H9 (cell line): ENCODE results near the gene ASXL1. TPM values are rescaled to one million over a fixed set of nuclear protein-coding genes. Genes with fewer than 3 reads are reported as not detected.

Experiments
- DNase-seq: peaks from one replicate; pipeline ENCODE4 v3.0.0-alpha.2; 2017
- H2AFZ ChIP-seq: one replicate; pipeline ENCODE4 v1.6.1; 2013; ENCODE audit warnings: mild to moderate bottlenecking, low read length, control low read depth, moderate library complexity
- H2AK5ac ChIP-seq: 2 replicates; pipeline ENCODE4 v1.6.1; 2013; ENCODE audit warnings: low read length, control low read depth, mixed read lengths; ENCODE audit not compliant: insufficient read length
- H2BK120ac ChIP-seq: one replicate; pipeline ENCODE4 v1.6.1; 2013; ENCODE audit warnings: low read depth, mild to moderate bottlenecking, low read length, control low read depth, inconsistent platforms; ENCODE audit not compliant: poor library complexity, severe bottlenecking
- H2BK12ac ChIP-seq: 2 replicates; pipeline ENCODE4 v1.6.1; 2013; ENCODE audit warnings: low read length, control low read depth, mixed read lengths, low read depth; ENCODE audit not compliant: insufficient read length
- H2BK15ac ChIP-seq: 2 replicates; pipeline ENCODE4 v1.6.1; 2013; ENCODE audit warnings: low read depth, low read length, control low read depth
- H2BK20ac ChIP-seq: one replicate; pipeline ENCODE4 v1.6.1; 2013; ENCODE audit warnings: low read depth, mild to moderate bottlenecking, low read length, control low read depth, inconsistent platforms; ENCODE audit not compliant: poor library complexity, severe bottlenecking
- H2BK5ac ChIP-seq: 2 replicates; pipeline ENCODE4 v1.6.1; 2013; ENCODE audit warnings: low read length, control low read depth, mixed read lengths; ENCODE audit not compliant: insufficient read length
- H3K14ac ChIP-seq: 2 replicates; pipeline ENCODE4 v1.6.1; 2013; ENCODE audit warnings: low read length, control low read depth; ENCODE audit not compliant: insufficient read depth
- H3K18ac ChIP-seq: 2 replicates; pipeline ENCODE4 v1.6.1; 2013; ENCODE audit warnings: low read depth, mild to moderate bottlenecking, mixed read lengths, low read length, control low read depth; ENCODE audit not compliant: insufficient read length
- H3K23ac ChIP-seq: 2 replicates; pipeline ENCODE4 v1.6.1; 2013; ENCODE audit warnings: low read length, control low read depth, mixed read lengths, low read depth; ENCODE audit not compliant: insufficient read length
- H3K23me2 ChIP-seq: 2 replicates; pipeline ENCODE4 v1.6.1; 2013; ENCODE audit warnings: low read depth, mild to moderate bottlenecking, mixed read lengths, low read length, control low read depth; ENCODE audit not compliant: insufficient read length, poor library complexity, severe bottlenecking
- H3K27ac ChIP-seq: 2 replicates; pipeline ENCODE4 v1.5.1; 2013; ENCODE audit warnings: low read length, control low read depth, mixed read lengths, low read depth; ENCODE audit not compliant: insufficient read length
- H3K27me3 ChIP-seq: 2 replicates; pipeline ENCODE4 v1.6.1; 2013; ENCODE audit warnings: low read length, control low read depth, inconsistent platforms; ENCODE audit not compliant: insufficient read depth
- H3K4ac ChIP-seq: 2 replicates; pipeline ENCODE4 v1.6.1; 2013; ENCODE audit warnings: low read depth, mild to moderate bottlenecking, control low read depth, inconsistent platforms, low read length, moderate library complexity
- H3K4me1 ChIP-seq: 2 replicates; pipeline ENCODE4 v1.6.1; 2013; ENCODE audit warnings: low read length, control low read depth, inconsistent platforms; ENCODE audit not compliant: insufficient read depth
- H3K4me2 ChIP-seq: 2 replicates; pipeline ENCODE4 v1.6.1; 2013; ENCODE audit warnings: low read length, control low read depth, mixed read lengths; ENCODE audit not compliant: insufficient read length, insufficient read depth
- H3K56ac ChIP-seq: 2 replicates; pipeline ENCODE4 v1.6.1; 2013; ENCODE audit warnings: low read depth, mild to moderate bottlenecking, mixed read lengths, low read length, control low read depth; ENCODE audit not compliant: insufficient read length
- H3K79me1 ChIP-seq: 2 replicates; pipeline ENCODE4 v1.6.1; 2013; ENCODE audit warnings: low read depth, mild to moderate bottlenecking, moderate library complexity, low read length, control low read depth, inconsistent platforms; ENCODE audit not compliant: insufficient read depth, poor library complexity, severe bottlenecking
- H3K79me2 ChIP-seq: 2 replicates; pipeline ENCODE4 v1.6.1; 2013; ENCODE audit warnings: low read length, control low read depth, inconsistent platforms; ENCODE audit not compliant: insufficient read depth
- H3K9ac ChIP-seq: 2 replicates; pipeline ENCODE4 v1.6.1; 2013; ENCODE audit warnings: low read length, control low read depth, mixed read lengths; ENCODE audit not compliant: insufficient read length; ENCODE audit errors: extremely low read depth
- H3K9me3 ChIP-seq: one replicate; pipeline ENCODE4 v1.6.1; 2013; ENCODE audit warnings: low read depth, low read length, inconsistent platforms; ENCODE audit not compliant: control insufficient read depth
- H3T11ph ChIP-seq: one replicate; pipeline ENCODE4 v1.6.1; 2013; ENCODE audit warnings: mild to moderate bottlenecking, low read length, control low read depth, inconsistent platforms
- H4K20me1 ChIP-seq: one replicate; pipeline ENCODE4 v1.6.1; 2013; ENCODE audit not compliant: control insufficient read depth, insufficient read length, insufficient read depth
- H4K5ac ChIP-seq: 2 replicates; pipeline ENCODE4 v1.6.1; 2013; ENCODE audit warnings: low read depth, mild to moderate bottlenecking, mixed read lengths, low read length, control low read depth; ENCODE audit not compliant: insufficient read length
- H4K8ac ChIP-seq: replicated peaks from 2 replicates; pipeline ENCODE4 v1.6.1; 2013; ENCODE audit warnings: low read length, control low read depth, mixed read lengths, low read depth; ENCODE audit not compliant: insufficient read length
- H4K91ac ChIP-seq: 2 replicates; pipeline ENCODE4 v1.6.1; 2013; ENCODE audit warnings: low read depth, mild to moderate bottlenecking, moderate library complexity, mixed read lengths, low read length, control low read depth; ENCODE audit not compliant: insufficient read length
- H3K27ac Mint-ChIP-seq, 3 experiments: 2 replicates in 2 of 3; 3 replicates in 1 of 3; pipeline ENCODE4 v1.8.0; 2020 to 2021; ENCODE audit warnings: mixed read lengths in 3 of 3, mild to moderate bottlenecking in 1 of 3, moderate library complexity in 1 of 3
- H3K27me3 Mint-ChIP-seq: 2 replicates; pipeline ENCODE4 v1.8.0; 2021; ENCODE audit warnings: low read depth, mild to moderate bottlenecking, moderate library complexity, mixed read lengths
- H3K36me3 Mint-ChIP-seq, 3 experiments: 2 replicates in 2 of 3; 3 replicates in 1 of 3; pipeline ENCODE4 v1.8.0; 2020 to 2021; ENCODE audit warnings: low read depth in 3 of 3, mixed read lengths in 3 of 3; ENCODE audit not compliant: insufficient read depth in 1 of 3
- H3K4me1 Mint-ChIP-seq, 2 experiments: 2 replicates each; pipeline ENCODE4 v1.8.0; 2020; ENCODE audit warnings: mixed read lengths in 2 of 2
- H3K4me3 Mint-ChIP-seq, 2 experiments: 2 replicates in 1 of 2; 3 replicates in 1 of 2; pipeline ENCODE4 v1.8.0; 2020 to 2021; ENCODE audit warnings: mild to moderate bottlenecking in 2 of 2, mixed read lengths in 2 of 2, moderate library complexity in 1 of 2
- H3K9me3 Mint-ChIP-seq, 2 experiments: 2 replicates in 1 of 2; 3 replicates in 1 of 2; pipeline ENCODE4 v1.8.0; 2020; ENCODE audit warnings: mild to moderate bottlenecking in 2 of 2, mixed read lengths in 2 of 2, moderate library complexity in 1 of 2
- CTCF ChIP-seq: fragments of 200-600 bp; sonication (generic); conservative IDR thresholded peaks from 3 replicates; pipeline ENCODE4 v1.8.0; 2021; ENCODE audit warnings: antibody characterized with exemption, mild to moderate bottlenecking
- WGBS: extraction: QIAGEN DNeasy Blood & Tissue Kit; methylation state at CpG from one replicate; pipeline ENCODE4 v1.1.7; 2013; ENCODE audit warnings: missing lambda C conversion rate, low lambda C conversion rate, mixed read lengths; ENCODE audit not compliant: insufficient read length; ENCODE audit errors: extremely low coverage; 5-methylcytosine and 5-hydroxymethylcytosine counted together
- total RNA-seq: library from RNA; stranded (reverse); gene quantifications from 2 replicates; pipeline ENCODE4 v1.2.1, GENCODE V29; 2021

Gene ASXL1
- total RNA-seq, 1 experiment from 2014 or later: 39.5 TPM

- no peak overlapping the region for H2BK12ac ChIP-seq
- no peak overlapping the region for H2BK120ac ChIP-seq
- no peak overlapping the region for H3K4ac ChIP-seq
- WGBS: no CpG with 5 or more reads among the region's 12 CpGs
- no peak overlapping the region for H4K5ac ChIP-seq
- H3K27ac ChIP-seq: no peak overlapping the region
- peaks cover 2 to 27% (median 9%) of the 10 kb centered on the region in 3 experiments; a peak in 5 of 7 replicates for H3K36me3 Mint-ChIP-seq
- H3K14ac ChIP-seq: no peak overlapping the region
- no peak for DNase-seq
- no peak overlapping the region for H3K18ac ChIP-seq
- no peak for TF ChIP-seq CTCF
- H2AK5ac ChIP-seq: no peak overlapping the region
- no peaks in the 10 kb centered on the region for H3K4me1 ChIP-seq
- no peak overlapping the region for H3K9ac ChIP-seq
- no peak overlapping the region for H3K4me3 Mint-ChIP-seq
- no peaks in the 10 kb centered on the region for H3K23me2 ChIP-seq
- H3K4me2 ChIP-seq: no peak overlapping the region
- H2BK20ac ChIP-seq: no peak overlapping the region
- no peaks in the 10 kb centered on the region for H3K27me3 ChIP-seq
- no peak overlapping the region for H3K23ac ChIP-seq
- no peak overlapping the region for H3K27ac Mint-ChIP-seq
- no peak overlapping the region for H2BK5ac ChIP-seq
- H4K91ac ChIP-seq: no peak overlapping the region
- H3K27me3 Mint-ChIP-seq: no peaks in the 10 kb centered on the region
- no peaks in the 10 kb centered on the region for H3K79me1 ChIP-seq
- H2AFZ ChIP-seq: no peak overlapping the region
- no peaks in the 10 kb centered on the region for H4K20me1 ChIP-seq
- no peak overlapping the region for H2BK15ac ChIP-seq
- H3K79me2 ChIP-seq: no peaks in the 10 kb centered on the region
- H3K9me3 Mint-ChIP-seq: no peaks in the 10 kb centered on the region
- no peak overlapping the region for H3K56ac ChIP-seq
- peaks cover 0 to 4% of the 10 kb centered on the region in 2 experiments; a peak in 3 of 4 replicates for H3K4me1 Mint-ChIP-seq
- H3T11ph ChIP-seq: no peak overlapping the region
- no peaks in the 10 kb centered on the region for H3K9me3 ChIP-seq
- no peak overlapping the region for H4K8ac ChIP-seq
Observed at GRCh38 chr20:32333181-32333987, 24.7 kb upstream of the ASXL1 start.
